IMR-90 (cell line): ENCODE data around the gene CENPM.

ENCODE experiments used
- BHLHE40 ChIP-seq: fragments of 150-350 bp; IDR thresholded peaks from 2 replicates; pipeline ENCODE4 v1.6.1; 2016; ENCODE audit warnings: mild to moderate bottlenecking, low read depth, low read length
- CEBPB ChIP-seq: IDR thresholded peaks from 2 replicates; pipeline ENCODE4 v1.6.1; 2012; ENCODE audit warnings: low read depth, low read length, improper control_type of control experiment
- FOS ChIP-seq: fragments of 150-350 bp; IDR thresholded peaks from 2 replicates; pipeline ENCODE4 v1.6.1; 2016; ENCODE audit warnings: low read depth, low read length
- MAZ ChIP-seq: IDR thresholded peaks from 2 replicates; pipeline ENCODE4 v1.6.1; 2012; ENCODE audit warnings: low read depth, mild to moderate bottlenecking, low read length, improper control_type of control experiment, moderate library complexity, borderline replicate concordance
- MXI1 ChIP-seq: IDR thresholded peaks from 2 replicates; pipeline ENCODE4 v1.6.1; 2012; ENCODE audit warnings: low read depth, mild to moderate bottlenecking, low read length, moderate library complexity, borderline replicate concordance
- POLR2A ChIP-seq: IDR thresholded peaks from 2 replicates; pipeline ENCODE4 v1.6.1; 2012; ENCODE audit warnings: mild to moderate bottlenecking, low read depth, low read length
- RAD21 ChIP-seq: IDR thresholded peaks from 2 replicates; pipeline ENCODE4 v1.6.1; 2012; ENCODE audit warnings: low read length, improper control_type of control experiment
- RFX5 ChIP-seq: IDR thresholded peaks from 2 replicates; pipeline ENCODE4 v1.8.0; 2012; ENCODE audit warnings: low read depth, mild to moderate bottlenecking, low read length, moderate library complexity
- SMC3 ChIP-seq: fragments of 150-350 bp; IDR thresholded peaks from 2 replicates; pipeline ENCODE4 v1.6.1; 2016; ENCODE audit warnings: low read depth, mild to moderate bottlenecking, antibody characterized with exemption, low read length, moderate library complexity
- TF ChIP-seq, protein P1 (sequence below): conservative IDR thresholded peaks from 2 replicates; pipeline ENCODE4 v1.5.1; 2012; ENCODE audit warnings: mild to moderate bottlenecking, low read depth, low read length, improper control_type of control experiment
- TF ChIP-seq, protein P2 (sequence below): fragments of 150-350 bp; IDR thresholded peaks from 2 replicates; pipeline ENCODE4 v1.6.1; 2016; ENCODE audit warnings: low read depth, mild to moderate bottlenecking, low read length, moderate library complexity, borderline replicate concordance
- TF ChIP-seq, protein P3 (sequence below): fragments of 150-350 bp; IDR thresholded peaks from 2 replicates; pipeline ENCODE4 v1.6.1; 2017; ENCODE audit warnings: mild to moderate bottlenecking, antibody characterized with exemption, low read length, low read depth

DNA sequence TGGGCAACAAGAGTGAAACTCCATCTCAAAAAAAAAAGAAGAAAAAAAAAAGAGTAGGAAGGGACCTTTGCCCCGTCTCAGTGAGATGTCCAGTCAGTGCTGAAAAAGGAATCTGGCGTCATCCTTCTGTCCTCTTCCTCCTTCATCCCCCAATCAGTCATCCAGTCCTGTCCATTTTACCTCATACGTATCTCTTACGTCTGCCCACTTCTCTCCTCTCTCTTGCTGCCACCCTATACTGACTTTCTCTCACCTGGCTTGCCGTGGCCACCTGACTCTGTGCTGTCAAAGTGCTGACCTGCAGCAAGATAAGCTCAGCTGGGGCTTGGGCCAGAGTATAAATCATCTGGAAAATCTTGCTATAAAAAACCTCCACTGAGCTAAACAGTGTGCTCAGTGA lies 35.9 kb upstream of the CENPM start:
- TF ChIP-seq, protein P1, sequence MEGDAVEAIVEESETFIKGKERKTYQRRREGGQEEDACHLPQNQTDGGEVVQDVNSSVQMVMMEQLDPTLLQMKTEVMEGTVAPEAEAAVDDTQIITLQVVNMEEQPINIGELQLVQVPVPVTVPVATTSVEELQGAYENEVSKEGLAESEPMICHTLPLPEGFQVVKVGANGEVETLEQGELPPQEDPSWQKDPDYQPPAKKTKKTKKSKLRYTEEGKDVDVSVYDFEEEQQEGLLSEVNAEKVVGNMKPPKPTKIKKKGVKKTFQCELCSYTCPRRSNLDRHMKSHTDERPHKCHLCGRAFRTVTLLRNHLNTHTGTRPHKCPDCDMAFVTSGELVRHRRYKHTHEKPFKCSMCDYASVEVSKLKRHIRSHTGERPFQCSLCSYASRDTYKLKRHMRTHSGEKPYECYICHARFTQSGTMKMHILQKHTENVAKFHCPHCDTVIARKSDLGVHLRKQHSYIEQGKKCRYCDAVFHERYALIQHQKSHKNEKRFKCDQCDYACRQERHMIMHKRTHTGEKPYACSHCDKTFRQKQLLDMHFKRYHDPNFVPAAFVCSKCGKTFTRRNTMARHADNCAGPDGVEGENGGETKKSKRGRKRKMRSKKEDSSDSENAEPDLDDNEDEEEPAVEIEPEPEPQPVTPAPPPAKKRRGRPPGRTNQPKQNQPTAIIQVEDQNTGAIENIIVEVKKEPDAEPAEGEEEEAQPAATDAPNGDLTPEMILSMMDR, result no peak
- TF ChIP-seq MAZ, result no peak
- TF ChIP-seq POLR2A, result no peak
- TF ChIP-seq BHLHE40, result no peak
- TF ChIP-seq RFX5, result no peak
- no peak for TF ChIP-seq MXI1
- TF ChIP-seq, protein P2, sequence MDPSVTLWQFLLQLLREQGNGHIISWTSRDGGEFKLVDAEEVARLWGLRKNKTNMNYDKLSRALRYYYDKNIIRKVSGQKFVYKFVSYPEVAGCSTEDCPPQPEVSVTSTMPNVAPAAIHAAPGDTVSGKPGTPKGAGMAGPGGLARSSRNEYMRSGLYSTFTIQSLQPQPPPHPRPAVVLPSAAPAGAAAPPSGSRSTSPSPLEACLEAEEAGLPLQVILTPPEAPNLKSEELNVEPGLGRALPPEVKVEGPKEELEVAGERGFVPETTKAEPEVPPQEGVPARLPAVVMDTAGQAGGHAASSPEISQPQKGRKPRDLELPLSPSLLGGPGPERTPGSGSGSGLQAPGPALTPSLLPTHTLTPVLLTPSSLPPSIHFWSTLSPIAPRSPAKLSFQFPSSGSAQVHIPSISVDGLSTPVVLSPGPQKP, result no peak
- TF ChIP-seq, protein P3, sequence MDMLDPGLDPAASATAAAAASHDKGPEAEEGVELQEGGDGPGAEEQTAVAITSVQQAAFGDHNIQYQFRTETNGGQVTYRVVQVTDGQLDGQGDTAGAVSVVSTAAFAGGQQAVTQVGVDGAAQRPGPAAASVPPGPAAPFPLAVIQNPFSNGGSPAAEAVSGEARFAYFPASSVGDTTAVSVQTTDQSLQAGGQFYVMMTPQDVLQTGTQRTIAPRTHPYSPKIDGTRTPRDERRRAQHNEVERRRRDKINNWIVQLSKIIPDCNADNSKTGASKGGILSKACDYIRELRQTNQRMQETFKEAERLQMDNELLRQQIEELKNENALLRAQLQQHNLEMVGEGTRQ, result no peak
- no peak for TF ChIP-seq RAD21
- TF ChIP-seq FOS, result no peak
- no peak for TF ChIP-seq CEBPB
- TF ChIP-seq SMC3, result no peak
